GM20000 (cell line): ENCODE data around the gene NR1H3.

Experiments used
- DNase-seq: peaks from one replicate; pipeline ENCODE4 v3.0.0; 2012; ENCODE audit warnings: low spot score
- TF ChIP-seq, protein P1 (sequence below): IDR thresholded peaks from 2 replicates; pipeline ENCODE4 v1.5.1; 2012; ENCODE audit warnings: mild to moderate bottlenecking, control low read depth; ENCODE audit errors: extremely low read depth, missing control alignments

NR1H3 gene

DNA sequence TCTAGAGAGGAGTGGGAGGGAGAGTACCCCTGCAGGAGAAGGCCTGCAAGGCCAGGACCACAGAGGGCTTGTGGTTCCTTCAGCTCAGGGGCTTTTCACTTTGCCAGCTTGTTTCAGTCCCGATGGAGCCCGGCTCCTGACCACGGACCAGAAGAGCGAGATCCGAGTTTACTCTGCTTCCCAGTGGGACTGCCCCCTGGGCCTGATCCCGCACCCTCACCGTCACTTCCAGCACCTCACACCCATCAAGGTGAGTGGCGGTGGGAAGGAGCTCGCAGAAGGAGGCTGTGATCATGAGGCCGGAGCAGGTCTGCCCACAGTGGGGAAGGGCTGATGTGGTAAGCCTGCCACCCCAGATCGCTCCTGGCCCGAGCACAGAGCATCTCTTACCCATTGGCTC, 22.6 kb upstream of the NR1H3 start:
- TF ChIP-seq, protein P1, sequence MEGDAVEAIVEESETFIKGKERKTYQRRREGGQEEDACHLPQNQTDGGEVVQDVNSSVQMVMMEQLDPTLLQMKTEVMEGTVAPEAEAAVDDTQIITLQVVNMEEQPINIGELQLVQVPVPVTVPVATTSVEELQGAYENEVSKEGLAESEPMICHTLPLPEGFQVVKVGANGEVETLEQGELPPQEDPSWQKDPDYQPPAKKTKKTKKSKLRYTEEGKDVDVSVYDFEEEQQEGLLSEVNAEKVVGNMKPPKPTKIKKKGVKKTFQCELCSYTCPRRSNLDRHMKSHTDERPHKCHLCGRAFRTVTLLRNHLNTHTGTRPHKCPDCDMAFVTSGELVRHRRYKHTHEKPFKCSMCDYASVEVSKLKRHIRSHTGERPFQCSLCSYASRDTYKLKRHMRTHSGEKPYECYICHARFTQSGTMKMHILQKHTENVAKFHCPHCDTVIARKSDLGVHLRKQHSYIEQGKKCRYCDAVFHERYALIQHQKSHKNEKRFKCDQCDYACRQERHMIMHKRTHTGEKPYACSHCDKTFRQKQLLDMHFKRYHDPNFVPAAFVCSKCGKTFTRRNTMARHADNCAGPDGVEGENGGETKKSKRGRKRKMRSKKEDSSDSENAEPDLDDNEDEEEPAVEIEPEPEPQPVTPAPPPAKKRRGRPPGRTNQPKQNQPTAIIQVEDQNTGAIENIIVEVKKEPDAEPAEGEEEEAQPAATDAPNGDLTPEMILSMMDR, result no peak
- no peak for DNase-seq

DNA sequence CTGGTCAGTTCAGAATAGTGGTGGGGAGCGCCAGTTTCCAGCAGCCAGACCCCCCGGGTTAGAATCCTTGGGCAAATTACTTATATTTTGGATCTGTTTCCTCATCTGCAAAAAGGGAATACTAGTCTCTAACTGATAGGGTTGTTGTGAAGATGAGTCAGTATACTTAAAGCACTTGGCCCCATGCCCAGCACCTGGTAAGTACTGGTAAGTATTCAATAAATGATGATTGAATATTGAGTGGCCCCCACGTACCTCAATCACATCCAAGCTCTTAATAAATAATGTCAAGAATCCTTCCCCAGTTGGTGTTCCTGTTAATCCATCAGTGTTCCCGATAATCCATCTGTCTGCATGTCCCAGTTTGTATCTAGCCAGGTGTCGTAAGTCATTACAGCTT, 21.3 kb upstream of the NR1H3 start:
- TF ChIP-seq, protein P1, result no peak
- no peak for DNase-seq

DNA sequence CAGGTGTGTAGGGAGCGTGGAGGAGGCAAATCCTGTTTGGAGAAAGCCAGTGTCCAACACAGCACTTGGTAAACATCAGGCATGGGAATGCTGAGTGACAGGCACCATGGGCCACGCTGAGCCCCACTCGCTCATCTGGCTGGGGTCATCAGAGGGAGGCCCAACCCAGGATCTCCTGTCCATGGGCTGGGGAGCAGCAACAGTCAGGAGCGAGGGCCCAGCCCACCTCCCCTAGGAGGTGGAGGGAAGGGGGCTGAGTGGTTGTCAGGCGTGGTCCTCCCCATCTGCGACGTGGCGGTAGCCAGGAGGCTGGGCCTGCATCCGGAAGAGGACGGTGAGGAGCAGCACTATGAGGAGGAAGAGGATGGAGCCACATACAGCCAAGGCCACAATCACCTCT, 17.9 kb upstream of the NR1H3 start:
- DNase-seq, result no peak
- TF ChIP-seq, protein P1, result no peak

DNA sequence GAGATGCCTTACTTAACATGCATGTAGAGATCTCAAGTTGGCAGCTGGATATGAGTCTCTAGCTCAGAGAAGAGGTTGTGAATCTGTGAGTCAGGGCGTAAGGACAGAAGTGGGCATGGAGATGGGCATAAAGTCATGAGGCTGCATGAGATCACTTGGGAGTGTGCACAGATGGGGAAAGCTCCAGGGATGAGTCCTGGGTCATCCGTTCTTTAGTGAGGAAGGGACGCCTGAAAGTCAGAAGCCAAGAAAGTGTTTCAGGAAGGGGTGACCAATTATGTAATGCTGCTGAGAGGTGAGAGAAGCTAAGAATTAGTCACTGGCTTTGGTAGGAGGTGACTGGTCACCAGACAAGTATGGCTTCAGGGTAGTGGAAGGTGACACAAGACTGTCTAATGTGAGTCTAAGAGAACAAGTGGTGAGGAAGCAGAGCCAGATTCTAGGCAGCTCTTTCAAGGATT, 15.9 kb upstream of the NR1H3 start:
- TF ChIP-seq, protein P1, result no peak
- DNase-seq, result no peak

DNA sequence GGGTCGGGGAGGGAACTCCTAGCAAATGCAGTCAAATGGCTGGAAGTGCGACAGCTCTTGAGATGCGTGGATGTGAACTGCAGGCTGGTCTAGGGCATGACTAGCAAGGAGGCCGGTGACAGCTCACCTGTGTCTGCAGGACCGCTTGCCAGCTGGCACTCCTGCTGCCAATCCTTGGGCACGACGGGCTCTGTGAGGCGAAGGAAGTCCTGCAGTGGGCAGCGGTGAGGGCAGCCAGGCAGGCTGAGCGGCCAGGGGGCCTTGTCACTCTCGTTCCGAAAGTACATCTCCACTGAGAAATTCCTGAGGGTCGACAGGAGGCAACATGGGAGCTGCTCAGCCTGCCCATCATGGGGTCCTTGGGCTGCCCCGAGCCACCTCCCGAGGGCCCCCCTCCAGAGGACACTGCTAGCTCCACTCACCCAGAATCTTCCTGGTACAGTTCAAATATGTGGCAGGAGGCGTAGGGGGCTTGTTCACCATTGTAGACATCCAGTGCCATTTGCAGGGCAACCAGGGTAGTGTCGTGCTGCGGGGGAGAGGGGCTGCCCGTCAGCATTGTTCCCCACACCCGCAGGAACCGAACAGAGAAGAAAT, 15.1 kb upstream of the NR1H3 start:
- TF ChIP-seq, protein P1, result no peak
- DNase-seq, result no peak

DNA sequence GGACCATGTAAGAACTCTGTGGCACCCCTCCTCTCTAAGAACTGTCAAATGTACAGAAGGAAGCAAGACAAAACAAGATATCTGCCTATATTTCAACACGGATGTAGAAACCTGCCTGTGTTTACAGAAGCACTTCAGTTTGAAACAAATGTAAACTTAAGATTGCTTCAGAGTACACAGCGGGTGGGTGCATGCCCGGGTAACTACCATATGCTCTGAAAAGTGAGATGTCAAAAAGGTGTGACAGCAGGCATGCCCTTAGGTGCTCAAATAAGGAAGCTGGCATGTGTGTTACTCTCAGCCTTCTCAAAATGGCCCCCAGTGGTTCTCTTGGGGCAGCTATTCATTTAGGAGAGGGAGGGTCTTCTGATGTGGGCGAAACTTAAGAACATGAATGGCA, 14.3 kb upstream of the NR1H3 start:
- TF ChIP-seq, protein P1, result no peak

DNA sequence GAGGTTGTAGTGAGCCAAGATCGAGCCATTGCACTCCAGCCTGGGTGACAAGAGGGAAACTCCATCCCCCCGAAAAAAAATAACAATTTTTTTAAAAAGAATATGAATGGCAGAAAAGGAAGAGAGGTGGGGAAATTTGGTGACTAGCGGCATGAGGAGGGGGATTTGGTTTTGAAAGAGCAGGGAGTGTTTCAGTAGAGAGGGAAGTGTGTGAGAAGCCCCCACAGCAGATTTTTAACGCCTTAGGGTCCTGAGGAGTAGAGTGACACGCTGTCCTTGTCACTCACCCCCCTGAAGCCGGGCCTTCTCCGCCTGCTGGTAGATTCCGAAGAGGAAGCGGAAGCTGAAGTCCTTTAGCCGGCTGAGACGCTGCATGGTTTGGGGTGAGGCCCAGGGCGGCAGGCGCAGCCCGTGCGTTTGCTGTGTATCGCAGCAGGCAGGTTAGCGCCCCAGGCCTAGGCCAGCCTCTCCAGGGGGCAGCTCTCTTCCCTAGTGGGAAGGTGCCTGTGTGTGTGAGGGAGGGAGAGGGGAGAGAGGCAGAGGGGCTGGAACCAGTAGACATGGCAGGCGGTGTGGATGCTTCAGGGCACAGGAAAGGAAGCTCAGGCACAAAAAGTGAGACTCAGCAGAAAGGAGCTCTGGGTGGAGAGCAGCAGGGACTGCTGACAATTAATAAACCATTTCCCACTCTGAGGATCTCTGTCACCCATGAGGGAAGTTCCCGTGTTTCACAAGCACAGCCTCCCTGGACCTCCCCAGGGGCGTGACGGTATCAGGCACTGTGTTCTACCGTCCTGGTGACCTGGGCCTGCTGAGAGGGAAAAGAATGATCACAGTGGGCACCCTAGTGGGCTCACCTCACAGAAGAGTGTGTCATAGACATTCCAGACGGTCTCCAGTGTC, 13.1 kb upstream of the NR1H3 start:
- DNase-seq, result no peak
- TF ChIP-seq, protein P1, result no peak

More for the DNA sequence above, 14.3 kb upstream of the NR1H3 start:
- DNase-seq, result no peak
